Measurements from ENCODE around the gene GPANK1.
A peak's percentile ranks its signal among the peaks of the same experiment; 100 is the strongest.

GPANK1 gene

GRCh38 chr6:31642798-31643570, 21.8 kb downstream of the GPANK1 start:
- DNase-seq (ENCODE audit: low read depth in 3 of 3), result no peak

- DNase-seq (ENCODE audit: low read depth in 3 of 3), result no peak
Observed at GRCh38 chr6:31641370-31641769, 23.4 kb downstream of the GPANK1 start.

GRCh38 chr6:31640612-31641011, 24.2 kb downstream of the GPANK1 start:
- no peak for DNase-seq (ENCODE audit: low read depth in 3 of 3)

GRCh38 chr6:31639449-31639861, 25.3 kb downstream of the GPANK1 start:
- peak in 1 of 3 experiments; percentile 40 for DNase-seq (ENCODE audit: low read depth in 3 of 3)

GRCh38 chr6:31639043-31639442, 25.8 kb downstream of the GPANK1 start:
- no peak for DNase-seq (ENCODE audit: low read depth in 3 of 3)

- no peak for DNase-seq (ENCODE audit: low read depth in 3 of 3)
Observed at GRCh38 chr6:31636698-31637596, 27.9 kb downstream of the GPANK1 start.

- no peak for DNase-seq (ENCODE audit: low read depth in 3 of 3)
Observed at GRCh38 chr6:31634969-31635575, 29.7 kb downstream of the GPANK1 start.

- DNase-seq (ENCODE audit: low read depth in 3 of 3), result no peak
Observed at GRCh38 chr6:31634131-31634530, 30.7 kb downstream of the GPANK1 start.

GRCh38 chr6:31633447-31633846, 31.4 kb downstream of the GPANK1 start:
- DNase-seq (ENCODE audit: low read depth in 3 of 3), result no peak

GRCh38 chr6:31632279-31632946, 32.4 kb downstream of the GPANK1 start:
- DNase-seq (ENCODE audit: low read depth in 3 of 3), result no peak

- no peak for DNase-seq (ENCODE audit: low read depth in 3 of 3)
Observed at GRCh38 chr6:31631681-31632278, 33.0 kb downstream of the GPANK1 start.

- DNase-seq (ENCODE audit: low read depth in 3 of 3), result no peak
Observed at GRCh38 chr6:31631209-31631608, 33.6 kb downstream of the GPANK1 start.

- DNase-seq (ENCODE audit: low read depth in 3 of 3), result no peak
Observed at GRCh38 chr6:31630177-31630934, 34.4 kb downstream of the GPANK1 start.

GRCh38 chr6:31629014-31629413, 35.8 kb downstream of the GPANK1 start:
- no peak for DNase-seq (ENCODE audit: low read depth in 3 of 3)

- no peak for DNase-seq (ENCODE audit: low read depth in 3 of 3)
Observed at GRCh38 chr6:31627690-31628287, 37.0 kb downstream of the GPANK1 start.

- no peak for DNase-seq (ENCODE audit: low read depth in 3 of 3)
Observed at GRCh38 chr6:31626952-31627351, 37.8 kb downstream of the GPANK1 start.

- DNase-seq (ENCODE audit: low read depth in 3 of 3), result no peak
Observed at GRCh38 chr6:31624070-31624469, 40.7 kb downstream of the GPANK1 start.

- DNase-seq (ENCODE audit: low read depth in 3 of 3), result no peak
Observed at GRCh38 chr6:31622684-31623091, 42.1 kb downstream of the GPANK1 start.

- no peak for DNase-seq (ENCODE audit: low read depth in 3 of 3)
Observed at GRCh38 chr6:31621991-31622390, 42.8 kb downstream of the GPANK1 start.

GRCh38 chr6:31621320-31621939, 43.4 kb downstream of the GPANK1 start:
- DNase-seq (ENCODE audit: low read depth in 3 of 3), result no peak
